K562 (cell line): ENCODE results near the gene LRIF1. TPM values are rescaled to one million over a fixed set of nuclear protein-coding genes. Genes with fewer than 3 reads are reported as not detected.

ENCODE experiments used
- ETV5 ChIP-seq: sonication (generic); formaldehyde crosslinking; IDR thresholded peaks from 2 replicates; pipeline ENCODE4 v1.4.0; 2020; ENCODE audit warnings: low read depth, mild to moderate bottlenecking, missing genetic modification reagents
- MGA ChIP-seq: fragments of 450-650 bp; IDR thresholded peaks from 2 replicates; pipeline ENCODE4 v1.6.1; 2016; ENCODE audit warnings: mild to moderate bottlenecking, moderate library complexity
- MYC ChIP-seq, 2 experiments: fragments of 250-450 bp in 1 of 2; sonication (Bioruptor Pico) in 1 of 2; IDR thresholded peaks; 2 replicates each; pipeline versions ENCODE4 v1.5.1 to v1.6.1; 2012 to 2021; ENCODE audit warnings: low read depth in 2 of 2, borderline replicate concordance in 1 of 2, improper control_type of control experiment in 1 of 2, low read length in 1 of 2, mild to moderate bottlenecking in 1 of 2, moderate library complexity in 1 of 2
- NR0B1 ChIP-seq: fragments of 450-650 bp; IDR thresholded peaks from one replicate; pipeline ENCODE4 v1.6.1; 2018; ENCODE audit warnings: mild to moderate bottlenecking, moderate library complexity; ENCODE audit not compliant: partially characterized antibody
- SMARCA4 ChIP-seq: fragments of 450-650 bp; IDR thresholded peaks from 2 replicates; pipeline ENCODE4 v1.6.1; 2016
- TCF15 ChIP-seq: fragments of 250-450 bp; sonication (Bioruptor Pico); IDR thresholded peaks from 2 replicates; pipeline ENCODE4 v1.8.0; 2022; ENCODE audit warnings: moderate library complexity, mild to moderate bottlenecking, inconsistent platforms
- ZC3H4 ChIP-seq: sonication (generic); formaldehyde crosslinking; IDR thresholded peaks from 2 replicates; pipeline ENCODE4 v1.9.0; 2021; ENCODE audit warnings: missing genetic modification reagents, borderline replicate concordance
- polyA plus RNA-seq, 8 experiments: library from polyadenylated mRNA; depleted of rRNA in 4 of 8; stranded (reverse) in 5 of 8; unstranded in 3 of 8; fragments of >200 nt; fragmentation: Nextera tagmentation in 2 of 8; fragmentation: Illumina TruSeq in 1 of 8; extraction: Ambion mirVana in 2 of 8; extraction: Trizol in 1 of 8; gene quantifications; 2 replicates each; pipeline versions ENCODE4 v1.2.1 to v1.2.3, GENCODE V29; 2011 to 2014; ENCODE audit warnings: inconsistent platforms in 1 of 8, missing spikeins in 1 of 8
- total RNA-seq, 7 experiments: library from RNA; depleted of rRNA in 6 of 7; stranded (reverse); fragments of >200 nt in 6 of 7; fragmentation: Illumina TruSeq in 2 of 7; extraction: Trizol in 2 of 7; gene quantifications; 2 replicates each; pipeline versions ENCODE4 v1.2.1 to v1.2.3, GENCODE V29; 2011 to 2021; ENCODE audit warnings: low replicate concordance in 1 of 7
- TF ChIP-seq, protein P1 (sequence below): fragments of 200-800 bp; sonication (Bioruptor generic); IDR thresholded peaks from 2 replicates; pipeline ENCODE4 v1.6.1; 2017; ENCODE audit warnings: missing genetic modification characterization, missing compliant biosample characterization

LRIF1 gene
- total and polyA plus RNA-seq, 9 of the 15 experiments (the other 6 are each of a cell fraction or from before 2014, with no cell fraction given) = 35.6 to 88.8 (median 74.1) TPM

DNA sequence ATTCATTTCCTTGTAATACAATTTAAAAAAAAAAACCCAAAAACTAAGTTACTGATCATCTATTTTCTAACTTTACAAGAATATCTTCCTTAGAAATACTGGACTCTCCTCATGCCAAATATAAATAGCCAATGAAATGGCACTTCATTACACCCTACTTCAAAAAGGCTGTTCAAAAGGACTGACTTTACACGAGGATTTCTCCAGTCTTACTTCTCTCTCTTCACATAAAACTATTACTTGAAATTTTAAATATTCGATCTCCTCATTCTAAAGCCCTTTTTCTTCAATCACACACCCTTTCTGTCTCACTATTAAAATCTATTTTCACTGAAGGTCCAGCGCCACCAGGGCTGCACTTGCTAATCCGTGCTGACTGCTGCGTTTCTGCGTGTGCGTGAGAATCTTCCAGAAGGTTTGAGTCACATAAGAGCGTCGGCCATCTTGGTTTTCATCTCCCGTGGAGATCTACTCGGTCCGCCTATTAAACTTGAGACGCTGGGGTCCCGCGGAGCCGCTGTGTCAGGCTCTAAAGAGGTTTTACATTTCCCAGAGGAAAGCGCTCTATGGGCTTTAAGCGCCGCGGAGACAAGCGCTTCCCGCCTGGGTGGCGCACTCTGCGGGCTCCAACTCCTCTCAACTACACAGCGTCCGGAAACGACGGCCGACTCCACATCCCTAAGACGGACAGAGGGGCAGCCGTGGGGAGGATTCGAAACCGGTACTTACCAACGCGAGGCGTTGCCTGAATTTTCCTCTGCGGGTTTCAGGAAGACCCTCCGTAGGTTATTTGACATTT is 631 bp downstream of the LRIF1 start (continued):
- TF ChIP-seq MGA (peak; percentile 86), SMARCA4 (no peak; the same call in none of the 2 replicates), MYC (IDR thresholded peaks at IDR 0.05; ENCODE audit: low read depth, low read length) (0 out of 2 replicates have a peak, but pooled peaks have one; percentile 14), MYC (CRISPR knock-in tag; IDR thresholded peaks at IDR 0.05; ENCODE audit: borderline replicate concordance, low read depth) (no peak), ZC3H4 (CRISPR knock-in tag) (peak; percentile 96), ETV5 (CRISPR knock-in tag) (no peak; the same call in 1 of the 2 replicates), NR0B1 (no peak), TCF15 (CRISPR knock-in tag) (no peak)
- TF ChIP-seq, protein P1, sequence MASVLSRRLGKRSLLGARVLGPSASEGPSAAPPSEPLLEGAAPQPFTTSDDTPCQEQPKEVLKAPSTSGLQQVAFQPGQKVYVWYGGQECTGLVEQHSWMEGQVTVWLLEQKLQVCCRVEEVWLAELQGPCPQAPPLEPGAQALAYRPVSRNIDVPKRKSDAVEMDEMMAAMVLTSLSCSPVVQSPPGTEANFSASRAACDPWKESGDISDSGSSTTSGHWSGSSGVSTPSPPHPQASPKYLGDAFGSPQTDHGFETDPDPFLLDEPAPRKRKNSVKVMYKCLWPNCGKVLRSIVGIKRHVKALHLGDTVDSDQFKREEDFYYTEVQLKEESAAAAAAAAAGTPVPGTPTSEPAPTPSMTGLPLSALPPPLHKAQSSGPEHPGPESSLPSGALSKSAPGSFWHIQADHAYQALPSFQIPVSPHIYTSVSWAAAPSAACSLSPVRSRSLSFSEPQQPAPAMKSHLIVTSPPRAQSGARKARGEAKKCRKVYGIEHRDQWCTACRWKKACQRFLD (CRISPR knock-in tag) = 0 out of 2 replicates have a peak, but pooled peaks have one; percentile 30
